Spleen (tissue), 11 donors: Measurements from ENCODE around the gene NCK2. TPM values are rescaled to one million over a fixed set of nuclear protein-coding genes. Genes with fewer than 3 reads are reported as not detected.

ENCODE experiments used
- DNase-seq: peaks from one replicate; pipeline ENCODE4 v3.0.0-alpha.2; 2020
- H3K27ac ChIP-seq, 8 donors: fragments of 200-600 bp; sonication (generic) in 7 of 8; 1 replicate in 4 of 8; 2 replicates in 4 of 8; pipeline versions ENCODE4 v1.5.0 to v1.8.0; 2016 to 2021; ENCODE audit warnings: inconsistent platforms in 4 of 8, mild to moderate bottlenecking in 4 of 8, moderate library complexity in 1 of 8
- H3K27me3 ChIP-seq, 7 donors: fragments of 200-600 bp; sonication (generic) in 6 of 7; replicated peaks in 1 of 7; 1 replicate in 4 of 7; 2 replicates in 3 of 7; pipeline versions ENCODE4 v1.5.0 to v1.8.0; 2016 to 2021; ENCODE audit warnings: inconsistent platforms in 3 of 7, mild to moderate bottlenecking in 1 of 7
- H3K36me3 ChIP-seq, 6 donors: fragments of 200-600 bp; sonication (generic) in 5 of 6; 1 replicate in 4 of 6; 2 replicates in 2 of 6; pipeline versions ENCODE4 v1.5.0 to v1.8.0; 2016 to 2021; ENCODE audit warnings: inconsistent platforms in 2 of 6
- H3K4me1 ChIP-seq, 6 donors: fragments of 200-600 bp; sonication (generic) in 5 of 6; 1 replicate in 3 of 6; 2 replicates in 3 of 6; pipeline versions ENCODE4 v1.5.0 to v1.8.0; 2016 to 2021; ENCODE audit warnings: inconsistent platforms in 3 of 6
- H3K4me3 ChIP-seq, 8 donors: fragments of 200-600 bp; sonication (generic) in 7 of 8; 1 replicate in 4 of 8; 2 replicates in 4 of 8; pipeline versions ENCODE4 v1.5.0 to v1.8.0; 2016 to 2021; ENCODE audit warnings: inconsistent platforms in 4 of 8, mild to moderate bottlenecking in 4 of 8, moderate library complexity in 2 of 8
- H3K9me3 ChIP-seq, 8 donors: fragments of 200-600 bp; sonication (generic) in 7 of 8; 1 replicate in 4 of 8; 2 replicates in 4 of 8; pipeline versions ENCODE4 v1.5.0 to v1.8.0; 2016 to 2021; ENCODE audit warnings: inconsistent platforms in 4 of 8
- CTCF ChIP-seq, 11 experiments: fragments of 200-600 bp in 7 of 11; fragments of 450-650 bp in 4 of 11; sonication (generic) in 4 of 11; IDR thresholded peaks in 8 of 11; conservative IDR thresholded peaks in 3 of 11; 1 replicate in 7 of 11; 2 replicates in 4 of 11; pipeline versions ENCODE4 v1.4.0 to v1.8.0; 2016 to 2021; ENCODE audit warnings: antibody characterized with exemption in 11 of 11, inconsistent platforms in 4 of 11, mild to moderate bottlenecking in 1 of 11
- POLR2A ChIP-seq, 3 donors: fragments of 450-650 bp; IDR thresholded peaks; one replicate each; pipeline ENCODE4 v1.5.1; 2017; ENCODE audit warnings: antibody characterized with exemption in 3 of 3, mild to moderate bottlenecking in 1 of 3
- POLR2AphosphoS5 ChIP-seq, 3 donors: sonication (generic); formaldehyde crosslinking; IDR thresholded peaks; one replicate each; pipeline ENCODE4 v1.5.1; 2017; ENCODE audit warnings: antibody characterized with exemption in 3 of 3
- WGBS, 5 donors: extraction: QIAGEN DNeasy Blood & Tissue Kit in 3 of 5; methylation state at CpG; one replicate each; pipeline versions ENCODE4 v1.1.5 to v1.1.7; 2013 to 2018; 5-methylcytosine and 5-hydroxymethylcytosine counted together
- intact Hi-C: fragments of 100-400 bp; cut with DNase I; formaldehyde crosslinking; loops from one replicate; pipeline ENCODE4 v1.15.0; 2023; ENCODE audit warnings: low total_unique reads
- polyA plus RNA-seq, 3 donors: library from polyadenylated mRNA; stranded (reverse); fragments of 200-250 nt; gene quantifications; one replicate each; pipeline ENCODE4 v1.2.1, GENCODE V29; 2013
- total RNA-seq, 7 donors: library from RNA; depleted of rRNA in 3 of 7; stranded (reverse); fragments of >200 nt in 3 of 7; fragmentation: NEBNext Ultra II Directional in 4 of 7; extraction: Animal tissue kit (Norgen Biotek cat#: 25700) in 4 of 7; gene quantifications; one replicate each; pipeline versions ENCODE4 v1.1.0 to v1.2.1, GENCODE V29; 2016 to 2021
- donor health status: healthy with polysubstance abuse.
- donor health status: DM: no; HTN: no; CAD: no; lungs with moderate emphysema.
- donor health status: DM: no; HTN: no; CAD: no.
- donor health status: Bipolar disorder and iron deficiency.
- donor health status: healthy.
- donor health status: DM: no; HTN: no; CAD: no.
- donor health status: DM: yes; HTN: yes; CAD: no.

Gene NCK2
- total and polyA plus RNA-seq, 10 donors: 21.5 to 106 (median 62.6) TPM

- TF ChIP-seq POLR2AphosphoS5 (IDR thresholded peaks at IDR 0.05): no peak
- TF ChIP-seq CTCF (IDR thresholded peaks at IDR 0.05 in 8 of 11, conservative IDR thresholded peaks at IDR 0.05 in 3 of 11): no peak
- no peak for TF ChIP-seq POLR2A (IDR thresholded peaks at IDR 0.05)
- peaks cover 0 to 6% (median 0%) of the 10 kb centered on the region in 7 donors for H3K27me3 ChIP-seq
- no peaks in the 10 kb centered on the region for H3K9me3 ChIP-seq
- no peaks in the 10 kb centered on the region for H3K36me3 ChIP-seq
- no peak overlapping the region for H3K27ac ChIP-seq
- no peak for DNase-seq
- no peaks in the 10 kb centered on the region for H3K4me1 ChIP-seq
- 81 to 85% (median 82%) methylated on average over 6 of the region's 6 CpGs for WGBS, 5 donors
- intact Hi-C loops: no loop called here
- H3K4me3 ChIP-seq: no peak overlapping the region
Measured at GRCh38 chr2:105714141-105714540, 30.6 kb upstream of the NCK2 start.

- 38 to 47% (median 43%) methylated on average over 8 of the region's 8 CpGs for WGBS, 5 donors
- no peak overlapping the region for H3K27ac ChIP-seq
- H3K9me3 ChIP-seq: no peaks in the 10 kb centered on the region
- no peak overlapping the region for H3K4me3 ChIP-seq
- peaks cover 0 to 6% (median 0%) of the 10 kb centered on the region in 7 donors for H3K27me3 ChIP-seq
- intact Hi-C loops: no loop called here
- no peak for DNase-seq
- no peak for TF ChIP-seq POLR2A (IDR thresholded peaks at IDR 0.05)
- no peak for TF ChIP-seq CTCF (IDR thresholded peaks at IDR 0.05 in 8 of 11, conservative IDR thresholded peaks at IDR 0.05 in 3 of 11)
- no peak for TF ChIP-seq POLR2AphosphoS5 (IDR thresholded peaks at IDR 0.05)
- no peaks in the 10 kb centered on the region for H3K4me1 ChIP-seq
- no peaks in the 10 kb centered on the region for H3K36me3 ChIP-seq
Measured at GRCh38 chr2:105718846-105719481, 25.7 kb upstream of the NCK2 start.

GRCh38 chr2:105721991-105722511 lies 22.7 kb upstream of the NCK2 start:
- intact Hi-C loops: no loop called here
- Histone ChIP-seq H3K9me3 (peaks cover 0 to 6% (median 5%) of the 10 kb centered on the region in 8 donors), H3K36me3 (no peaks in the 10 kb centered on the region), H3K27ac (no peak overlapping the region), H3K4me1 (no peaks in the 10 kb centered on the region), H3K27me3 (peaks cover 0 to 6% (median 0%) of the 10 kb centered on the region in 7 donors), H3K4me3 (no peak overlapping the region)
- 77 to 91% (median 87%) methylated on average over 8 of the region's 8 CpGs for WGBS, 5 donors
- DNase-seq: no peak
- TF ChIP-seq POLR2A (IDR thresholded peaks at IDR 0.05): no peak
- no peak for TF ChIP-seq CTCF (IDR thresholded peaks at IDR 0.05 in 8 of 11, conservative IDR thresholded peaks at IDR 0.05 in 3 of 11)
- no peak for TF ChIP-seq POLR2AphosphoS5 (IDR thresholded peaks at IDR 0.05)

- H3K27me3 ChIP-seq: no peaks in the 10 kb centered on the region
- H3K9me3 ChIP-seq: peaks cover 0 to 14% (median 12%) of the 10 kb centered on the region in 8 donors
- no peaks in the 10 kb centered on the region for H3K36me3 ChIP-seq
- no peak overlapping the region for H3K4me3 ChIP-seq
- no peak for DNase-seq
- H3K27ac ChIP-seq: no peak overlapping the region
- intact Hi-C loops: no loop called here
- 88 to 96% (median 94%) methylated on average over 11 of the region's 11 CpGs for whole genome bisulfite sequencing, 5 donors
- no peaks in the 10 kb centered on the region for H3K4me1 ChIP-seq
- TF ChIP-seq POLR2AphosphoS5 (IDR thresholded peaks at IDR 0.05): no peak
- TF ChIP-seq CTCF (IDR thresholded peaks at IDR 0.05 in 8 of 11, conservative IDR thresholded peaks at IDR 0.05 in 3 of 11): no peak
- TF ChIP-seq POLR2A (IDR thresholded peaks at IDR 0.05): no peak
Measured at GRCh38 chr2:105722726-105723297, 21.9 kb upstream of the NCK2 start.
